GM21737 (cell line): ENCODE measurements around the gene CTNND2.
"Not testable (repeated sequence)": the region's sequence is repeated elsewhere in the genome, so short reads cannot be mapped to it uniquely, and the experiment has no call there.

Experiments
- ATAC-seq: cut with Tn5 transposase; IDR thresholded peaks from one replicate; pipeline ENCODE4 v1.9.1; 2021; ENCODE audit warnings: mild to moderate bottlenecking, moderate library complexity; ENCODE audit not compliant: unreplicated experiment

Gene CTNND2

GRCh38 chr5:11139217-11139865 is 764.9 kb downstream of the CTNND2 start:
- ATAC-seq = no peak

GRCh38 chr5:11130131-11130530 is 774.1 kb downstream of the CTNND2 start:
- ATAC-seq = no peak

GRCh38 chr5:11128021-11128420 is 776.2 kb downstream of the CTNND2 start:
- no peak for ATAC-seq

- no peak for ATAC-seq
Measured at GRCh38 chr5:11126844-11127243, 777.4 kb downstream of the CTNND2 start.

- ATAC-seq = no peak
Measured at GRCh38 chr5:11121885-11122284, 782.4 kb downstream of the CTNND2 start.

- no peak for ATAC-seq
Measured at GRCh38 chr5:11110128-11110527, 794.1 kb downstream of the CTNND2 start.

GRCh38 chr5:11105696-11106095 is 798.5 kb downstream of the CTNND2 start:
- ATAC-seq = no peak

GRCh38 chr5:11104651-11105112 is 799.6 kb downstream of the CTNND2 start:
- no peak for ATAC-seq

GRCh38 chr5:11104210-11104609 is 800.0 kb downstream of the CTNND2 start:
- ATAC-seq = no peak

GRCh38 chr5:11084111-11084510 is 820.1 kb downstream of the CTNND2 start:
- ATAC-seq = no peak

GRCh38 chr5:11082404-11082945 is 821.8 kb downstream of the CTNND2 start:
- no peak for ATAC-seq

GRCh38 chr5:11076945-11077613 is 827.2 kb downstream of the CTNND2 start:
- ATAC-seq = no peak

- ATAC-seq = no peak
Measured at GRCh38 chr5:11075035-11075805, 829.0 kb downstream of the CTNND2 start.

GRCh38 chr5:11072568-11072967 is 831.7 kb downstream of the CTNND2 start:
- ATAC-seq = no peak

- ATAC-seq = no peak
Measured at GRCh38 chr5:11072076-11072475, 832.2 kb downstream of the CTNND2 start.

- no peak for ATAC-seq
Measured at GRCh38 chr5:11069041-11069440, 835.2 kb downstream of the CTNND2 start.

GRCh38 chr5:11065723-11066122 is 838.5 kb downstream of the CTNND2 start:
- ATAC-seq = not testable (repeated sequence)

- ATAC-seq = no peak
Measured at GRCh38 chr5:11064763-11065450, 839.3 kb downstream of the CTNND2 start.

- no peak for ATAC-seq
Measured at GRCh38 chr5:11062397-11062796, 841.8 kb downstream of the CTNND2 start.

- no peak for ATAC-seq
Measured at GRCh38 chr5:11056560-11056959, 847.7 kb downstream of the CTNND2 start.

- no peak for ATAC-seq
Measured at GRCh38 chr5:11054014-11054413, 850.2 kb downstream of the CTNND2 start.
